PC-9 (cell line): ENCODE measurements around the gene WDR18.

Source experiments
- EZH2 ChIP-seq: fragments of 200-600 bp; sonication (generic); IDR thresholded peaks from 2 replicates; pipeline ENCODE4 v1.8.0; 2017; ENCODE audit warnings: antibody characterized with exemption, low read depth
- TF ChIP-seq, protein P1 (sequence below): fragments of 200-600 bp; sonication (generic); conservative IDR thresholded peaks from 2 replicates; pipeline ENCODE4 v1.6.1; 2017; ENCODE audit warnings: mixed run types, antibody characterized with exemption, mild to moderate bottlenecking, moderate library complexity

DNA sequence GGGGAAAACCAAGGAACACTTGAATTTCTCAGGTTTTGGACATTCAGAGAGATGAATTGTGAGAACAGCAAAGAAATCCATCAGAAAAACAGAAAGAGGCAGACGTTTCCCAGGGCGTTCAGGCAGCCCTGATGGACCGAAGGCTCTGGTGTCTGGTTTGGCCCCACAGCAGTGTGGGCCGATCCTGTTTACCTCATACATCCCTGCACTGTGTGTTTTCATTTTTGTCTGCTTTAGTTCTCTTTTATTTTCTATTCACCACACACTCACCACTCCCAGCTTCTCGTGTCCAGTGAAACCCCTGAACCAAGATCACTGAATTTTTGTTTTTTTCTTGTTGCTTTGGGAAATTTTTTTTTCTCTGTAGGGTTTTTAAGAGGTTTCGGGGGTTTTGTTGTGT is 11.9 kb upstream of the WDR18 start:
- TF ChIP-seq, protein P1, sequence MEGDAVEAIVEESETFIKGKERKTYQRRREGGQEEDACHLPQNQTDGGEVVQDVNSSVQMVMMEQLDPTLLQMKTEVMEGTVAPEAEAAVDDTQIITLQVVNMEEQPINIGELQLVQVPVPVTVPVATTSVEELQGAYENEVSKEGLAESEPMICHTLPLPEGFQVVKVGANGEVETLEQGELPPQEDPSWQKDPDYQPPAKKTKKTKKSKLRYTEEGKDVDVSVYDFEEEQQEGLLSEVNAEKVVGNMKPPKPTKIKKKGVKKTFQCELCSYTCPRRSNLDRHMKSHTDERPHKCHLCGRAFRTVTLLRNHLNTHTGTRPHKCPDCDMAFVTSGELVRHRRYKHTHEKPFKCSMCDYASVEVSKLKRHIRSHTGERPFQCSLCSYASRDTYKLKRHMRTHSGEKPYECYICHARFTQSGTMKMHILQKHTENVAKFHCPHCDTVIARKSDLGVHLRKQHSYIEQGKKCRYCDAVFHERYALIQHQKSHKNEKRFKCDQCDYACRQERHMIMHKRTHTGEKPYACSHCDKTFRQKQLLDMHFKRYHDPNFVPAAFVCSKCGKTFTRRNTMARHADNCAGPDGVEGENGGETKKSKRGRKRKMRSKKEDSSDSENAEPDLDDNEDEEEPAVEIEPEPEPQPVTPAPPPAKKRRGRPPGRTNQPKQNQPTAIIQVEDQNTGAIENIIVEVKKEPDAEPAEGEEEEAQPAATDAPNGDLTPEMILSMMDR: no peak
- no peak for TF ChIP-seq EZH2
